Measurements from ENCODE around the gene LRRIQ3. TPM values are rescaled to one million over a fixed set of nuclear protein-coding genes. Genes with fewer than 3 reads are reported as not detected.

Gene LRRIQ3
- total RNA-seq, 1 experiment from 2014 or later = 0.26 TPM

- no peak overlapping the region for H2BK120ac ChIP-seq (ENCODE audit: low read depth, low read length, poor library complexity, severe bottlenecking)
- no peaks in the 10 kb centered on the region for H3K9me3 ChIP-seq (ENCODE audit: control insufficient read depth, low read depth, low read length)
- no peak overlapping the region for H3K27ac Mint-ChIP-seq
- WGBS (ENCODE audit: extremely low coverage, insufficient read length, low lambda C conversion rate) = no CpG with 5 or more reads among the region's 1 CpG
- no peak overlapping the region for H3K4me3 Mint-ChIP-seq
- no peaks in the 10 kb centered on the region for H3K79me1 ChIP-seq (ENCODE audit: insufficient read depth, low read depth, low read length, poor library complexity, severe bottlenecking)
- no peaks in the 10 kb centered on the region for H3K9me3 Mint-ChIP-seq
- no peak overlapping the region for H3K23ac ChIP-seq (ENCODE audit: insufficient read length, low read depth, low read length)
- no peak overlapping the region for H3K18ac ChIP-seq (ENCODE audit: insufficient read length, low read depth, low read length)
- H3K27ac ChIP-seq (ENCODE audit: insufficient read length, low read depth, low read length) = no peak overlapping the region
- H2BK20ac ChIP-seq (ENCODE audit: low read depth, low read length, poor library complexity, severe bottlenecking) = no peak overlapping the region
- H3K4ac ChIP-seq (ENCODE audit: low read depth, low read length) = no peak overlapping the region
- H3K27me3 ChIP-seq (ENCODE audit: insufficient read depth, low read length) = no peaks in the 10 kb centered on the region
- no peak overlapping the region for H4K5ac ChIP-seq (ENCODE audit: insufficient read length, low read depth, low read length)
- peaks cover 7 to 8% of the 10 kb centered on the region in 2 experiments for H3K4me1 Mint-ChIP-seq
- TF ChIP-seq, protein P1, sequence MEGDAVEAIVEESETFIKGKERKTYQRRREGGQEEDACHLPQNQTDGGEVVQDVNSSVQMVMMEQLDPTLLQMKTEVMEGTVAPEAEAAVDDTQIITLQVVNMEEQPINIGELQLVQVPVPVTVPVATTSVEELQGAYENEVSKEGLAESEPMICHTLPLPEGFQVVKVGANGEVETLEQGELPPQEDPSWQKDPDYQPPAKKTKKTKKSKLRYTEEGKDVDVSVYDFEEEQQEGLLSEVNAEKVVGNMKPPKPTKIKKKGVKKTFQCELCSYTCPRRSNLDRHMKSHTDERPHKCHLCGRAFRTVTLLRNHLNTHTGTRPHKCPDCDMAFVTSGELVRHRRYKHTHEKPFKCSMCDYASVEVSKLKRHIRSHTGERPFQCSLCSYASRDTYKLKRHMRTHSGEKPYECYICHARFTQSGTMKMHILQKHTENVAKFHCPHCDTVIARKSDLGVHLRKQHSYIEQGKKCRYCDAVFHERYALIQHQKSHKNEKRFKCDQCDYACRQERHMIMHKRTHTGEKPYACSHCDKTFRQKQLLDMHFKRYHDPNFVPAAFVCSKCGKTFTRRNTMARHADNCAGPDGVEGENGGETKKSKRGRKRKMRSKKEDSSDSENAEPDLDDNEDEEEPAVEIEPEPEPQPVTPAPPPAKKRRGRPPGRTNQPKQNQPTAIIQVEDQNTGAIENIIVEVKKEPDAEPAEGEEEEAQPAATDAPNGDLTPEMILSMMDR (conservative IDR thresholded peaks at IDR 0.05) = no peak
- no peaks in the 10 kb centered on the region for H3K79me2 ChIP-seq (ENCODE audit: insufficient read depth, low read length)
- H2BK15ac ChIP-seq (ENCODE audit: low read depth, low read length) = no peak overlapping the region
- H2AK5ac ChIP-seq (ENCODE audit: insufficient read length, low read length) = no peak overlapping the region
- H4K20me1 ChIP-seq (ENCODE audit: control insufficient read depth, insufficient read depth, insufficient read length) = no peaks in the 10 kb centered on the region
- no peak overlapping the region for H4K8ac ChIP-seq (replicated peaks; ENCODE audit: insufficient read length, low read depth, low read length)
- H2BK12ac ChIP-seq (ENCODE audit: insufficient read length, low read depth, low read length) = no peak overlapping the region
- DNase-seq = no peak
- H3K4me2 ChIP-seq (ENCODE audit: insufficient read depth, insufficient read length, low read length) = no peak overlapping the region
- no peaks in the 10 kb centered on the region for H3K27me3 Mint-ChIP-seq (ENCODE audit: low read depth)
- H3K9ac ChIP-seq (ENCODE audit: extremely low read depth, insufficient read length, low read length) = no peak overlapping the region
- no peak overlapping the region for H3T11ph ChIP-seq (ENCODE audit: low read length)
- H3K36me3 Mint-ChIP-seq (ENCODE audit: insufficient read depth in 1 of 3, low read depth in 3 of 3) = no peaks in the 10 kb centered on the region
- no peak overlapping the region for H2BK5ac ChIP-seq (ENCODE audit: insufficient read length, low read length)
- no peaks in the 10 kb centered on the region for H3K4me1 ChIP-seq (ENCODE audit: insufficient read depth, low read length)
- H2AFZ ChIP-seq (ENCODE audit: low read length) = no peak overlapping the region
- H3K14ac ChIP-seq (ENCODE audit: insufficient read depth, low read length) = no peak overlapping the region
- H4K91ac ChIP-seq (ENCODE audit: insufficient read length, low read depth, low read length) = no peak overlapping the region
- H3K56ac ChIP-seq (ENCODE audit: insufficient read length, low read depth, low read length) = no peak overlapping the region
- no peaks in the 10 kb centered on the region for H3K23me2 ChIP-seq (ENCODE audit: insufficient read length, low read depth, low read length, poor library complexity, severe bottlenecking)
These were observed 114.8 kb downstream of the LRRIQ3 start for GRCh38 chr1:74083128-74083527.

All from H9 (cell line).